ENCODE measurements around the gene ZNF428. TPM values are rescaled to one million over a fixed set of nuclear protein-coding genes. Genes with fewer than 3 reads are reported as not detected.

Gene ZNF428
- total RNA-seq, 3 donors from 2014 or later: 13.6 to 40.2 (median 19.4) TPM

GRCh38 chr19:43662487-43662886 is 43.1 kb upstream of the ZNF428 start:
- H3K36me3 ChIP-seq (ENCODE audit: low read depth): peaks cover 3% of the 10 kb centered on the region
- H3K4me3 ChIP-seq: no peak overlapping the region
- peaks cover 4% of the 10 kb centered on the region for H3K9me3 ChIP-seq
- no peaks in the 10 kb centered on the region for H3K4me1 ChIP-seq (ENCODE audit: low read depth)
- intact Hi-C loops (cut with DNase I, micrococcal nuclease): no loop called here
- ATAC-seq (peak; percentile 17), DNase-seq (no peak)
- no peak for TF ChIP-seq CTCF (IDR thresholded peaks at IDR 0.05)

- DNase-seq (no peak), ATAC-seq (no peak)
- Histone ChIP-seq H3K36me3 (ENCODE audit: low read depth) (peaks cover 3% of the 10 kb centered on the region), H3K9me3 (peaks cover 4% of the 10 kb centered on the region), H3K4me3 (no peak overlapping the region), H3K4me1 (ENCODE audit: low read depth) (no peaks in the 10 kb centered on the region)
- intact Hi-C loops (cut with DNase I, micrococcal nuclease): no loop called here
- no peak for TF ChIP-seq CTCF (IDR thresholded peaks at IDR 0.05)
These were observed 41.5 kb upstream of the ZNF428 start for GRCh38 chr19:43660971-43661360.

- H3K4me3 ChIP-seq: no peak overlapping the region
- intact Hi-C loops (cut with DNase I, micrococcal nuclease): no loop called here
- no peak for DNase-seq
- H3K4me1 ChIP-seq (ENCODE audit: low read depth): no peaks in the 10 kb centered on the region
- no peak for ATAC-seq
- H3K9me3 ChIP-seq: peaks cover 4% of the 10 kb centered on the region
- TF ChIP-seq CTCF (IDR thresholded peaks at IDR 0.05): no peak
- peaks cover 3% of the 10 kb centered on the region for H3K36me3 ChIP-seq (ENCODE audit: low read depth)
These were observed 41.0 kb upstream of the ZNF428 start for GRCh38 chr19:43660301-43660970.

GRCh38 chr19:43658494-43658893 is 39.1 kb upstream of the ZNF428 start:
- ATAC-seq (no peak), DNase-seq (no peak)
- intact Hi-C loops (cut with DNase I, micrococcal nuclease): loop anchor here in 1 of 2 donors (10.0 kb wide), 1 partner anchor 124 kb away; the partner anchor contains the start of gene ZNF575
- H3K4me1 ChIP-seq (ENCODE audit: low read depth): no peaks in the 10 kb centered on the region
- TF ChIP-seq CTCF (IDR thresholded peaks at IDR 0.05): no peak
- H3K9me3 ChIP-seq: peaks cover 4% of the 10 kb centered on the region
- H3K36me3 ChIP-seq (ENCODE audit: low read depth): peaks cover 8% of the 10 kb centered on the region
- no peak overlapping the region for H3K4me3 ChIP-seq

- TF ChIP-seq CTCF (IDR thresholded peaks at IDR 0.05): no peak
- ATAC-seq (no peak), DNase-seq (no peak)
- Histone ChIP-seq H3K9me3 (peaks cover 4% of the 10 kb centered on the region), H3K36me3 (ENCODE audit: low read depth) (peaks cover 8% of the 10 kb centered on the region), H3K4me1 (ENCODE audit: low read depth) (no peaks in the 10 kb centered on the region), H3K4me3 (no peak overlapping the region)
- intact Hi-C loops (cut with DNase I, micrococcal nuclease): loop anchor here in 1 of 2 donors (10.0 kb wide), 1 partner anchor 123 kb away; the partner anchor contains the start of gene ZNF575
These were observed 38.6 kb upstream of the ZNF428 start for GRCh38 chr19:43658001-43658400.

All from mucosa of descending colon (tissue), 3 donors.